IPS-18c (cell line): Measurements from ENCODE around the gene SSTR5.

Source experiments
- H3K4me3 ChIP-seq: 2 replicates; pipeline ENCODE4 v1.7.0; 2013; ENCODE audit warnings: low read depth, mild to moderate bottlenecking, low read length, moderate library complexity; ENCODE audit not compliant: insufficient read depth
- H3K9me3 ChIP-seq: one replicate; pipeline ENCODE4 v1.6.1; 2013; ENCODE audit warnings: mild to moderate bottlenecking, low read length, moderate library complexity; ENCODE audit not compliant: control insufficient read depth, insufficient read depth

The SSTR5 gene

GRCh38 chr16:1102921-1103635 is 30.5 kb downstream of the SSTR5 start:
- H3K4me3 ChIP-seq: peak overlapping the region; percentile 63
- no peaks in the 10 kb centered on the region for H3K9me3 ChIP-seq

- no peaks in the 10 kb centered on the region for H3K9me3 ChIP-seq
- peak overlapping the region; percentile 63; the same call in 1 of the 2 replicates for H3K4me3 ChIP-seq
These were observed 31.1 kb downstream of the SSTR5 start for GRCh38 chr16:1103636-1103980.

- H3K4me3 ChIP-seq: no peak overlapping the region
- H3K9me3 ChIP-seq: no peaks in the 10 kb centered on the region
These were observed 33.5 kb downstream of the SSTR5 start for GRCh38 chr16:1105888-1106620.

GRCh38 chr16:1106659-1107058 is 34.1 kb downstream of the SSTR5 start:
- H3K4me3 ChIP-seq: no peak overlapping the region
- no peaks in the 10 kb centered on the region for H3K9me3 ChIP-seq

GRCh38 chr16:1107141-1107540 is 34.6 kb downstream of the SSTR5 start:
- H3K9me3 ChIP-seq: no peaks in the 10 kb centered on the region
- no peak overlapping the region for H3K4me3 ChIP-seq

GRCh38 chr16:1107731-1108130 is 35.2 kb downstream of the SSTR5 start:
- no peaks in the 10 kb centered on the region for H3K9me3 ChIP-seq
- H3K4me3 ChIP-seq: no peak overlapping the region

- no peaks in the 10 kb centered on the region for H3K9me3 ChIP-seq
- no peak overlapping the region for H3K4me3 ChIP-seq
These were observed 36.0 kb downstream of the SSTR5 start for GRCh38 chr16:1108299-1109252.

- Histone ChIP-seq H3K4me3 (no peak overlapping the region), H3K9me3 (no peaks in the 10 kb centered on the region)
These were observed 37.1 kb downstream of the SSTR5 start for GRCh38 chr16:1109648-1110047.

- peaks cover 2% of the 10 kb centered on the region for H3K9me3 ChIP-seq
- no peak overlapping the region for H3K4me3 ChIP-seq
These were observed 40.1 kb downstream of the SSTR5 start for GRCh38 chr16:1112506-1113184.

- Histone ChIP-seq H3K4me3 (no peak overlapping the region), H3K9me3 (peaks cover 2% of the 10 kb centered on the region)
These were observed 40.9 kb downstream of the SSTR5 start for GRCh38 chr16:1113489-1113888.

GRCh38 chr16:1113889-1114526 is 41.5 kb downstream of the SSTR5 start:
- no peak overlapping the region for H3K4me3 ChIP-seq

GRCh38 chr16:1116693-1117077 is 44.1 kb downstream of the SSTR5 start:
- peaks cover 2% of the 10 kb centered on the region for H3K9me3 ChIP-seq
- no peak overlapping the region for H3K4me3 ChIP-seq

More at GRCh38 chr16:1113889-1114526, 41.5 kb downstream of the SSTR5 start:
- H3K9me3 ChIP-seq: peaks cover 2% of the 10 kb centered on the region

- Histone ChIP-seq H3K9me3 (peaks cover 2% of the 10 kb centered on the region), H3K4me3 (no peak overlapping the region)
These were observed 44.8 kb downstream of the SSTR5 start for GRCh38 chr16:1117176-1117900.

- H3K4me3 ChIP-seq: no peak overlapping the region
- H3K9me3 ChIP-seq: peaks cover 5% of the 10 kb centered on the region
These were observed 45.4 kb downstream of the SSTR5 start for GRCh38 chr16:1117926-1118325.

- H3K4me3 ChIP-seq: no peak overlapping the region
- H3K9me3 ChIP-seq: peaks cover 5% of the 10 kb centered on the region
These were observed 46.6 kb downstream of the SSTR5 start for GRCh38 chr16:1119129-1119528.
